Measurements from ENCODE around the gene MDN1. TPM values are rescaled to one million over a fixed set of nuclear protein-coding genes. Genes with fewer than 3 reads are reported as not detected.

MDN1 gene
- total and polyA plus RNA-seq, 2 of the 13 experiments (the other 11 are each of a cell fraction or from before 2014, with no cell fraction given) = 18.8 to 52.9 TPM

DNA sequence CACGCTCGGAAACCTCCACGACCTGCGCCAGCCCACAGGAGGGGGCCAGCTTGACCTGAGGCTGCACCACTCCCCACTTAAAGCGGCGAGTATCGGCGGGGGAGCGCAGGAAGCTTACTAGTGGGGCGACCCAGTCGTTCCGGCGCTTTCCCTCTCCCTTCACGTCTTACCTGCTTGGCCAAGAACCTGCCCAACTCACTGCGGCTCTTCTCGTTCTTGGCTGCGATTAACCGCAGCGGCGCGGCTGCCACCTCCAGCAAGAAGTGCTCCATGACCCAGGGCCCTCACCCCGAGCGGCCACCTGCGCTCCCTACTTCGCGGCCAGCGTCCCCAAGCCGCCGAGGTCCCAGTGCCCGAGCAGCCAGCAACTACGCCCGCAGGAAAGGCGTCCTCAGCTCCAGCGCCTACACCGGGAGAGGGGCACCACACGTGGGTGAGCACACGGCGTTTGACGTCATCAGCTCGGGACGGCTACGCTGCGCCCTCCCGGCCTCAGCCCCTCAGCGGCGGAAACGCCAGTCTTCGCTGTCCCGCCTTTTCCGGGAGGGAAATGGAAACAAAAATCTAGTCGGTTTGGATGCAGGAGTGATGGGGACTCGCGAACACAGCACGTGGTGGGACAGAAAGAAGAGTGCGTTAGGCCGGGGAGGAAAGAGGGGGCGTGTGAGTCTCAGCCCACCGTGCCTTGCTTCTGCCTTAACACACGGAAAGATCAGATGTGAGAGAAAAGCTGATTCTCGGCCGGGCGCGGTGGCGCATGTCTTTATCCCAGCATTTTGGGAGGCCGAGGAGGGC is at the start of gene MDN1 (continued):
- TF ChIP-seq NFYC (CRISPR knock-in tag; IDR thresholded peaks at IDR 0.05) (peak; percentile 57; the same call in 1 of the 2 replicates), ZZZ3 (CRISPR knock-in tag; IDR thresholded peaks at IDR 0.05; ENCODE audit: borderline replicate concordance) (peak; percentile 91), ZNF773 (CRISPR knock-in tag; IDR thresholded peaks at IDR 0.05; ENCODE audit: borderline replicate concordance) (no peak), ZFP41 (CRISPR knock-in tag; IDR thresholded peaks at IDR 0.05; ENCODE audit: borderline replicate concordance) (peak; percentile 88; the same call in 1 of the 2 replicates), ZNF224 (CRISPR knock-in tag; IDR thresholded peaks at IDR 0.05) (no peak), HIVEP1 (CRISPR knock-in tag; IDR thresholded peaks at IDR 0.05) (peak; percentile 77; the same call in 1 of the 2 replicates), ZNF574 (CRISPR knock-in tag; IDR thresholded peaks at IDR 0.05) (peak; percentile 91), ZNF552 (CRISPR knock-in tag; IDR thresholded peaks at IDR 0.05; ENCODE audit: borderline replicate concordance) (peak; percentile 79; the same call in 1 of the 2 replicates), ZNF225 (CRISPR knock-in tag; IDR thresholded peaks at IDR 0.05) (peak; percentile 78; the same call in 1 of the 2 replicates), ZNF839 (CRISPR knock-in tag; IDR thresholded peaks at IDR 0.05; ENCODE audit: borderline replicate concordance) (0 out of 2 replicates have a peak, but pooled peaks have one; percentile 50), EZH2 (conservative IDR thresholded peaks at IDR 0.05; ENCODE audit: low read depth, low read length) (no peak), TIGD3 (CRISPR knock-in tag; IDR thresholded peaks at IDR 0.05; ENCODE audit: borderline replicate concordance) (peak; percentile 73; the same call in 1 of the 2 replicates), MED8 (CRISPR knock-in tag; IDR thresholded peaks at IDR 0.05; ENCODE audit: insufficient replicate concordance) (peak; percentile 33), ZNF17 (CRISPR knock-in tag; IDR thresholded peaks at IDR 0.05) (no peak), HNRNPH1 (optimal IDR thresholded peaks at IDR 0.05; ENCODE audit: low read depth, low read length) (no peak), EHMT2 (IDR thresholded peaks at IDR 0.05; ENCODE audit: borderline replicate concordance, low read depth, low read length) (no peak)
- TF ChIP-seq, protein P1, sequence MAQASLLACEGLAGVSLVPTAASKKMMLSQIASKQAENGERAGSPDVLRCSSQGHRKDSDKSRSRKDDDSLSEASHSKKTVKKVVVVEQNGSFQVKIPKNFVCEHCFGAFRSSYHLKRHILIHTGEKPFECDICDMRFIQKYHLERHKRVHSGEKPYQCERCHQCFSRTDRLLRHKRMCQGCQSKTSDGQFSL (CRISPR knock-in tag; IDR thresholded peaks at IDR 0.05) = no peak
- TF ChIP-seq, protein P2, sequence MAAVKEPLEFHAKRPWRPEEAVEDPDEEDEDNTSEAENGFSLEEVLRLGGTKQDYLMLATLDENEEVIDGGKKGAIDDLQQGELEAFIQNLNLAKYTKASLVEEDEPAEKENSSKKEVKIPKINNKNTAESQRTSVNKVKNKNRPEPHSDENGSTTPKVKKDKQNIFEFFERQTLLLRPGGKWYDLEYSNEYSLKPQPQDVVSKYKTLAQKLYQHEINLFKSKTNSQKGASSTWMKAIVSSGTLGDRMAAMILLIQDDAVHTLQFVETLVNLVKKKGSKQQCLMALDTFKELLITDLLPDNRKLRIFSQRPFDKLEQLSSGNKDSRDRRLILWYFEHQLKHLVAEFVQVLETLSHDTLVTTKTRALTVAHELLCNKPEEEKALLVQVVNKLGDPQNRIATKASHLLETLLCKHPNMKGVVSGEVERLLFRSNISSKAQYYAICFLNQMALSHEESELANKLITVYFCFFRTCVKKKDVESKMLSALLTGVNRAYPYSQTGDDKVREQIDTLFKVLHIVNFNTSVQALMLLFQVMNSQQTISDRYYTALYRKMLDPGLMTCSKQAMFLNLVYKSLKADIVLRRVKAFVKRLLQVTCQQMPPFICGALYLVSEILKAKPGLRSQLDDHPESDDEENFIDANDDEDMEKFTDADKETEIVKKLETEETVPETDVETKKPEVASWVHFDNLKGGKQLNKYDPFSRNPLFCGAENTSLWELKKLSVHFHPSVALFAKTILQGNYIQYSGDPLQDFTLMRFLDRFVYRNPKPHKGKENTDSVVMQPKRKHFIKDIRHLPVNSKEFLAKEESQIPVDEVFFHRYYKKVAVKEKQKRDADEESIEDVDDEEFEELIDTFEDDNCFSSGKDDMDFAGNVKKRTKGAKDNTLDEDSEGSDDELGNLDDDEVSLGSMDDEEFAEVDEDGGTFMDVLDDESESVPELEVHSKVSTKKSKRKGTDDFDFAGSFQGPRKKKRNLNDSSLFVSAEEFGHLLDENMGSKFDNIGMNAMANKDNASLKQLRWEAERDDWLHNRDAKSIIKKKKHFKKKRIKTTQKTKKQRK (IDR thresholded peaks at IDR 0.05; ENCODE audit: low read length) = no peak
- TF ChIP-seq, protein P3, sequence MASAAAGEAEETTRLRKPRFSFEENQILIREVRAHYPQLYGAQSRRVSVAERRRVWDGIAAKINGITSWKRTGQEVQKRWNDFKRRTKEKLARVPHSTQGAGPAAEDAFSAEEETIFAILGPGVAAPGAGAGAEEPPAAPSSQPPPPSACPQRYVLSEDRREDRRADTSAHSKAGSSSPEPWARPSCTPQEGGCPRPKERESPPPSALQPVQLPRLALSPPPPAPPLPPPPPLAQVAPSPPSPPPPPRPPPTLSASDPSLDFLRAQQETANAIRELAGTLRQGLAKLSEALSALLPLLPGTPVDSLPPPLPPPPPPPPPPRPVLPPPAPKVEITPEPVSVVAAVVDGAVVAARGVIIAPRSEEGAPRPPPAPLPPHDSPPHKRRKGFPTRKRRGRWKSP (CRISPR knock-in tag; IDR thresholded peaks at IDR 0.05) = peak; percentile 20; the same call in 1 of the 2 replicates

All from HepG2 (cell line).